ENCODE data around the gene GGT6.

GRCh38 chr17:4547118-4547906 is 13.1 kb downstream of the GGT6 start:
- no peak for TF ChIP-seq CTCF (IDR thresholded peaks at IDR 0.05)
- no peak for TF ChIP-seq POLR2A (IDR thresholded peaks at IDR 0.05; ENCODE audit: low read depth)
- TF ChIP-seq POLR2AphosphoS5 (IDR thresholded peaks at IDR 0.05), result no peak
